ENCODE data around the gene FAM168A.
"Not testable (repeated sequence)": the region's sequence is repeated elsewhere in the genome, so short reads cannot be mapped to it uniquely, and the experiment has no call there.

Gene FAM168A

DNA sequence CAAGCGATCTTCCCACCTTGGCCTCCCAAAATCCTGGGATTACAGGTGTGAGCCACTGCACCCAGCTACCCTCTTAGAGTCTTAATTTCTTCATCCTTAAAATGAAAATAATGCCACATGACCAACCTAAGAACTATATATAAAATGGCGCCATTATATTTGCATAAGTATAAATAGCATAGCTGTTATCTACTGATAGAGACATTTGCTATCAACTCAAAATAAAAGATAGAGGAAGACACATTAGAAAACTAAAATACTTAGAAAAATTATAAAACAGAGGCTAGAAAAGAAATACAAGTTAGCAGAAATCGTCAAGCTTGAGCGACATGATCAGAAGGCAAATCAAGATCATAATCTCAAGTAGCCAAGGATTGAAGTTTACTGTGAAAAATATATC lies 6.2 kb downstream of the FAM168A start:
- no peaks in the 10 kb centered on the region for H3K27me3 ChIP-seq (ENCODE audit: insufficient read depth, low read length)
- H3K36me3 ChIP-seq (ENCODE audit: insufficient read depth, low read depth, low read length) = no peaks in the 10 kb centered on the region
- no peak overlapping the region for H3K27ac ChIP-seq (ENCODE audit: low read length)
- H3K4me3 ChIP-seq (ENCODE audit: low read length) = no peak overlapping the region
- H3K9me3 ChIP-seq (ENCODE audit: insufficient read depth, low read depth, low read length) = no peaks in the 10 kb centered on the region
- no peak overlapping the region for H3K9ac ChIP-seq (ENCODE audit: low read depth, low read length)
- H3K4me1 ChIP-seq (ENCODE audit: insufficient read depth, low read length) = peaks cover 9% of the 10 kb centered on the region

DNA sequence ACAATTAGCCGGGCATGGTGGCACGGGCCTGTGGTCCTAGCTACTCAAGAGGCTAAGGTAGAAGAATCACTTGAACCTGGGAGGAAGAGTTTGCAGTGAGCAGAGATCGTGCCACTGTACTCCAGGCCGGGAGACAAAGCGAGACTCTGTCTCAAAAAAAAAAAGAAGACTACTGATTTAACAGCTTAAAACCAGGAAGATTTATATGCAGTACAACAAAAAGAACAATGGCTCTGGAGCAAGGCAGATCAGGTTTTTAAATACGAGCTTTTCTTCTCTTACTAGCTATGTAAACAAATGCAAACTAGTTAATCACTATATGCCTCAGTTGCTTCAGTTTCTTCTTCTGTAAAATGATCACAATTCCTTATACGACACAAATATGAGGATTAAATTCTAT lies 6.9 kb downstream of the FAM168A start:
- Histone ChIP-seq H3K4me1 (ENCODE audit: insufficient read depth, low read length) (peaks cover 6% of the 10 kb centered on the region), H3K27me3 (ENCODE audit: insufficient read depth, low read length) (no peaks in the 10 kb centered on the region), H3K4me3 (ENCODE audit: low read length) (no peak overlapping the region), H3K9me3 (ENCODE audit: insufficient read depth, low read depth, low read length) (no peaks in the 10 kb centered on the region), H3K27ac (ENCODE audit: low read length) (no peak overlapping the region), H3K9ac (ENCODE audit: low read depth, low read length) (no peak overlapping the region; the same call in 1 of the 2 replicates), H3K36me3 (ENCODE audit: insufficient read depth, low read depth, low read length) (no peaks in the 10 kb centered on the region)

DNA sequence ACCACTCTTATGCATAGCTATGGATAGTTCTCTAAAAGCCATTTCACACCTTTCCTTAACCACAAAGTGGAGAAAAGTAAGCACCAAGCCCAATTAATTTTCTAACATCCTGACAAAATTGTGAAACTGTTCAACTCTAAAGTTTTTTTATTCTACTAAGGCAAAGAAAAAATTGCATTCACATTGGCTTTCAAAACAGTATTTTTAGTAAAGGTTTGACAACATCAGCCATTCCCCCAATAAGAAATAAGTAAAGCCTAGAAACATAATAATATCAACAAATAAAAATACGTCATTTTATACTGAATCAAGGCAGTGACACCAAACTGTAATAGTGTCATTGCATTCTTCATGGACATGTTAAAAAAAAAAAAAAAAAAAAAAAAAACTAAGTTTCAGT lies 11.1 kb downstream of the FAM168A start:
- Histone ChIP-seq H3K36me3 (ENCODE audit: insufficient read depth, low read depth, low read length) (no peaks in the 10 kb centered on the region), H3K4me3 (ENCODE audit: low read length) (no peak overlapping the region), H3K4me1 (ENCODE audit: insufficient read depth, low read length) (peaks cover 6% of the 10 kb centered on the region), H3K27ac (ENCODE audit: low read length) (no peak overlapping the region), H3K9me3 (ENCODE audit: insufficient read depth, low read depth, low read length) (no peaks in the 10 kb centered on the region), H3K9ac (ENCODE audit: low read depth, low read length) (no peak overlapping the region), H3K27me3 (ENCODE audit: insufficient read depth, low read length) (no peaks in the 10 kb centered on the region)

DNA sequence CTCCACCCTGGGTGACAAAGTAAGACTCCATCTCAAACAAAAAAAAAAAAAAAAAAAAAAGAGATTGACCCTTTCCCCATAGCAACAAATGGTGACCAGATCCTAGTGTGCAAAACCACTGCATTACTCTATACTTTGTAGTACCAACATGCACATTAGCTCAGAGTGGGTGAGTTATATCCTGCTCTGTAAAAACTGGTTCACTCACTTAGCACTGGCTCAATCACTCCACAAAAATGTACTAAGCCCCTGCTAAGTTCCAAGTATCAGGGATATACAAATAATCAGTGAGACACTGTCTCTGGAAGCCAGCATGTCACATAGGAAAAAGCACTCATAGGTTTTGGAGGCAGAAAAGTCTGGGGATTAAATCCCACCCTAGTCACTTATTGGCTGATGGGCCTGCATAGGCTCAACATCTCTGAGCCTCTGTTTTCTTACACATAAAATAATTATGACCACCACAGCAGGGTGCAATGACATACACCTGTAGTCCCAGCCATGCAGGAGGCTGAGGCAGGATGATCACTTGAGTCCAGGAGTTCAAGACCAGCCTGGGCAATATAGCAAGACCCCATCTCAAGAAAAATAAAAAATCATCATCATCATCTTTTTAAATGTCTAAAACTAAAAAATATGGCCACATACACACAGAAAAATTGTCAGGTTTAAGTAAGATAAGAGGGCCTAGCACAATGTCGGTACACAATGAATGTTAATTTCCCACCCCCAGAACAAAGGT lies 11.9 kb downstream of the FAM168A start:
- Histone ChIP-seq H3K27me3 (ENCODE audit: insufficient read depth, low read length) (no peaks in the 10 kb centered on the region), H3K9ac (ENCODE audit: low read depth, low read length) (no peak overlapping the region), H3K9me3 (ENCODE audit: insufficient read depth, low read depth, low read length) (no peaks in the 10 kb centered on the region), H3K36me3 (ENCODE audit: insufficient read depth, low read depth, low read length) (no peaks in the 10 kb centered on the region), H3K4me3 (ENCODE audit: low read length) (no peak overlapping the region), H3K4me1 (ENCODE audit: insufficient read depth, low read length) (peaks cover 2% of the 10 kb centered on the region; the same call in 1 of the 2 replicates), H3K27ac (ENCODE audit: low read length) (no peak overlapping the region)

DNA sequence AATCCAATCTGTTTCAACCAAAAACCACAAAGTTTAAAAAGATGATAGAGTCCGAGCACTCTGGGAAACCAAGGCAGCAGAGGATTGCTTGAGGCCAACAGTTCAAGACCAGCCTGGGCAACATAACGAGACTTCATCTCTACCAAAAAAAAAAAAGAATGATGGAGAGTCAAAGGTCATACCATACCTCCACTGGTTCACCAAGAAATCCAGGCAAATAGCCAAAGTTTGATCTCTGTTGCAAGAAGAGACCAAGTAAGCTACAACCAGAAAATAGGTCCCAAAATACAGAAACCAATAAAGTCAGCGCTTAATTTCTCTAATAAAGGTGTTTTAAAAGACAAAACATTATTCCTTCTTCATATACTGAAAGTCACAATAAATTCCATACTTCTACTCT lies 13.1 kb downstream of the FAM168A start:
- H3K27ac ChIP-seq (ENCODE audit: low read length) = no peak overlapping the region
- no peak overlapping the region for H3K4me3 ChIP-seq (ENCODE audit: low read length)
- no peaks in the 10 kb centered on the region for H3K4me1 ChIP-seq (ENCODE audit: insufficient read depth, low read length)
- H3K9ac ChIP-seq (ENCODE audit: low read depth, low read length) = no peak overlapping the region
- no peaks in the 10 kb centered on the region for H3K27me3 ChIP-seq (ENCODE audit: insufficient read depth, low read length)
- H3K9me3 ChIP-seq (ENCODE audit: insufficient read depth, low read depth, low read length) = no peaks in the 10 kb centered on the region
- no peaks in the 10 kb centered on the region for H3K36me3 ChIP-seq (ENCODE audit: insufficient read depth, low read depth, low read length)

DNA sequence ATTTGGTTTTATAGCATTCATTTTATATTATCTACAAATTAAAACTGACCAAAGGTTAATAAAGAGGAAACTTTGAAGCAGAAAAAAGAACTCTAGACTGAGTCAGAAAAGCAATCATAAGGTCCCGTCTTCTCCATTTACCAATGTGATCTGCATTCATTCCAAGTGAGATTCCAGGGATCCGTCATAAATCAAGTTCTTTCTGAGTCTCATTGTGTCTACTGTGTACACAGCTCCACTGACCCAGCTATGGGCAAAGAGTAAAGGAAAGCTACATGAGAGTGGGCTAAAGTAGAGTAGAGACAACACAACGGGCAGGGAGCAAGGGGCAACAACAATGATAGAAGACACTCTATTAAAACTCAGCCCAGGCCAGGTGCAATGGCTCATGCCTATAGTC lies 15.3 kb downstream of the FAM168A start:
- Histone ChIP-seq H3K4me1 (ENCODE audit: insufficient read depth, low read length) (peaks cover 5% of the 10 kb centered on the region; the same call in 1 of the 2 replicates), H3K9ac (ENCODE audit: low read depth, low read length) (no peak overlapping the region)

DNA sequence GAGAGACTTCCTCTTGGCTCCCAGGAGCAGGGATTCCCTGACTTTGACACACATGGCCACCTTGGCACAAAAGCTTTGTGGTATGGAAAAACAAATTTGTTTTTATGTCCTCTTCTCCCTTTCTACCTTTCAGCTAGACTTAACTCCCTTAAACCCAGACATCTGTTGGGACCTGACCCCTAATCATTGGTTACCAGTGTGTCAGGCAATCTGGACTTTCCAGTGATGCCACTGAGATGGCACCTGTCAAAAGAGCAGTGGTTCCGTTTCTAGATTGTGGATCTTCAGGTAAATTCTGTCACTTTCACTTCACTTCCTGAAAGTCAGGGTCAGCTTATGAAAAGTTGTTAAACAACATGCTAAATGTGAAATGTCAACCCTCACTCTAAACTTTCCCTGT lies 17.2 kb downstream of the FAM168A start:
- H3K9me3 ChIP-seq (ENCODE audit: insufficient read depth, low read depth, low read length); H3K4me3 ChIP-seq (ENCODE audit: low read length); H3K27me3 ChIP-seq (ENCODE audit: insufficient read depth, low read length); H3K36me3 ChIP-seq (ENCODE audit: insufficient read depth, low read depth, low read length); H3K4me1 ChIP-seq (ENCODE audit: insufficient read depth, low read length); H3K27ac ChIP-seq (ENCODE audit: low read length); H3K9ac ChIP-seq (ENCODE audit: low read depth, low read length): not testable (repeated sequence)

More for the DNA sequence above, 15.3 kb downstream of the FAM168A start:
- no peak overlapping the region for H3K27ac ChIP-seq (ENCODE audit: low read length)
- no peaks in the 10 kb centered on the region for H3K9me3 ChIP-seq (ENCODE audit: insufficient read depth, low read depth, low read length)
- H3K36me3 ChIP-seq (ENCODE audit: insufficient read depth, low read depth, low read length) = no peaks in the 10 kb centered on the region
- H3K27me3 ChIP-seq (ENCODE audit: insufficient read depth, low read length) = no peaks in the 10 kb centered on the region
- no peak overlapping the region for H3K4me3 ChIP-seq (ENCODE audit: low read length)

DNA sequence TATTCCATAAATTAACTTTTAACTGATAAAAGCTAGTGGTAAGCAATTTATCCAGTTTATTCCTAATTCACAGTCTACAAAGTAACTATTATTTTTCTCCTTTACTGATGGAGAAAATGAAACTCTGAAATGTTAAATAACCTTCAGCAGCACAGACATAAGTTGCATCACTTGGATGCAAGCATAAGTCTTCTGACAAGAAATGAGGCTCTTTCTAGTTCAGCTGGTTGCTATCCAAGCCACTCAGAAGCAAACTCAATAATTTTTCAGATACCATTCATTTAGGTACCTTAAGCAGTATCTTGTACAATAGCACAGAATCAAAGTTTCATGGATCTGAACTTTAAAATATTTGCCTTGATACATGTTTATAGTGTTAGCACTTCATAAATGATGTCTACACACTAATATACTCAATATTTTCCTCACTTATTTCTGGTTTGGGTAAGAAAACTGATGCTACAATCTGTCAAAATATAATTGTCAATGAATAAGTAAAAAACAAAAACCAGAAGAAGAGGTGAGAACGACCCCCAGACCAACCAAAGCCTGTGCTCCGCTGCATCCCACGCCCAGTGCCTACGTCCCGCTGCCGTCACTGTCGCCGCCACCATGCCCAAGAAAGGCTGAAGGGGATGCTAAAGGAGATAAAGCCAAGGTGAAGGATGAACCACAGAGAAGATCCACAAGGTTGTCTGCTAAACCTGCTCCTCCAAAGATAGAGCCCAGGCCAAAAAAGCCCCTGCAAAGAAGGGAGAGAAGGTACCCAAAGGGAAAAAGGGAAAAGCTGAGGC lies 18.1 kb downstream of the FAM168A start:
- Histone ChIP-seq H3K27ac (ENCODE audit: low read length) (no peak overlapping the region), H3K9me3 (ENCODE audit: insufficient read depth, low read depth, low read length) (no peaks in the 10 kb centered on the region), H3K4me1 (ENCODE audit: insufficient read depth, low read length) (peaks cover 8% of the 10 kb centered on the region; the same call in 1 of the 2 replicates), H3K27me3 (ENCODE audit: insufficient read depth, low read length) (no peaks in the 10 kb centered on the region), H3K4me3 (ENCODE audit: low read length) (no peak overlapping the region), H3K9ac (ENCODE audit: low read depth, low read length) (no peak overlapping the region), H3K36me3 (ENCODE audit: insufficient read depth, low read depth, low read length) (no peaks in the 10 kb centered on the region)

DNA sequence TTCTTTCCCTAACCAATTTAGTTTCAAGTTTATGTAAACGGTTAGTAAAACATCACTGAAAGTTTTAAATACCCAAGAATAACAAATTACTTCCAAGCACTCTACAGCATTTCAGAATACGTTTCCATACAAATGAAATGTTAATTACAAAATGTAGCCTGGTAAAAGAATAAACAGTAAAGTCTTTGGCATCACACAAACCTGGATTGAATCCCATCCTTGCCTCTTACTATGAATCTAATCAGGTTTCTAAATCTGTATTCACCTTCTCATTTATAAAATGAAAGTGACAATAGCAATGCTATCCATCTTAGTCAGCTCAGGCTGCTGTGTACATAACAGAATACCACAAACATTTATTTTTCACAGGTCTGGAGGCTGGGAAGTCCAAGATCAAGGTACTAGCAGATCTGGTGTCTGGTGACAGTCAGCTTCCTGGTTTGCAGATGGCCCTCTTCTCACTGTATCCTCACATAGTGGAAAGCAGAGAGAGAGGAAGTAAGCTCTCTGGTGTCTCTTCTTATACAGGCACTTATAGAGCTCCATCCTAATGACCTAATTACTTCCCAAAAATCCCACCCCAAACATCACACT lies 19.2 kb downstream of the FAM168A start:
- Histone ChIP-seq H3K9ac (ENCODE audit: low read depth, low read length) (no peak overlapping the region), H3K4me3 (ENCODE audit: low read length) (no peak overlapping the region), H3K9me3 (ENCODE audit: insufficient read depth, low read depth, low read length) (no peaks in the 10 kb centered on the region), H3K27me3 (ENCODE audit: insufficient read depth, low read length) (no peaks in the 10 kb centered on the region), H3K4me1 (ENCODE audit: insufficient read depth, low read length) (peaks cover 8% of the 10 kb centered on the region; the same call in 1 of the 2 replicates), H3K27ac (ENCODE audit: low read length) (no peak overlapping the region), H3K36me3 (ENCODE audit: insufficient read depth, low read depth, low read length) (no peaks in the 10 kb centered on the region)

DNA sequence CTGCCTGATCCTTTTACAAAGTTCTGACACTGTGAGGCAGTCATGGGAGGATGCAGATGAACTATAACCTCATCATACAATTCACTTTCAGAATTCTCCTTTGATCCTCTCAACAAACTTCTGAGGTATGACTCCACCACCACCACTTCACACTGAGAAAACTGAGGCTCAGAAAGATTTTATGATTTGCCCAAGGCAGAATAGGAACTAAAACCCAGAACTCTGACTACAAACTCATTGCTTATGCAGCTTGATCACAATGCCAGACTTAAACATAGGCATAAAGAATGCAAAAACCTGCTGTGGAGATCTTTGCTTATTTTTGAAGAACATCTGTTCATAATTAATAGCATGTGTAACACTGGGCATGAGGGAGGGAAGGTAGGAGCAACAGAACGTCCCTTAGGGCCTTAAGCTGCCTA lies 20.4 kb downstream of the FAM168A start:
- Histone ChIP-seq H3K9ac (ENCODE audit: low read depth, low read length) (no peak overlapping the region), H3K9me3 (ENCODE audit: insufficient read depth, low read depth, low read length) (no peaks in the 10 kb centered on the region), H3K36me3 (ENCODE audit: insufficient read depth, low read depth, low read length) (0 out of 2 replicates have a peak, but pooled peaks cover 3% of the 10 kb centered on the region), H3K4me1 (ENCODE audit: insufficient read depth, low read length) (peaks cover 8% of the 10 kb centered on the region; the same call in 1 of the 2 replicates), H3K27me3 (ENCODE audit: insufficient read depth, low read length) (no peaks in the 10 kb centered on the region), H3K27ac (ENCODE audit: low read length) (no peak overlapping the region), H3K4me3 (ENCODE audit: low read length) (no peak overlapping the region)

DNA sequence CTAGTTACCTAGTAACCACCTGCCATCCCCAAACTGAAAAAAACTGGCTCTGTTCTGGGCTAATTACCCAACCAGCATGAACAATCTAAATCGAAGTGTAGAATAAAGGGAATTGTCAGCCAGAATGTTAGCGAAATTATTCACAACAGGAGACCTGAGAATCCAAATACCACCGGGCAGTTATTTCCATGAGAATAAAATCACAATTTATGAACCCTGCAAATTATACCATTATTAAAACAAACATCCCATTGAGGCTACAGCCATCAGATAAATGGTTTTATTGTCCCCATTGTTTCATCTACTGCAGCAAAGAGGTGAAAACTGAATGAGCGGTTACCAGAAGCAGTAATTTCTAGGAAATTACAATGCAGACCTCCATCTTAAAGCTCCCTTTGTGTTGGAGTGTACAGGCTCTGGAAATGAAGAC lies 21.7 kb downstream of the FAM168A start:
- Histone ChIP-seq H3K27me3 (ENCODE audit: insufficient read depth, low read length) (no peaks in the 10 kb centered on the region), H3K9ac (ENCODE audit: low read depth, low read length) (no peak overlapping the region), H3K4me1 (ENCODE audit: insufficient read depth, low read length) (peaks cover 8% of the 10 kb centered on the region; the same call in 1 of the 2 replicates), H3K9me3 (ENCODE audit: insufficient read depth, low read depth, low read length) (no peaks in the 10 kb centered on the region), H3K4me3 (ENCODE audit: low read length) (no peak overlapping the region), H3K36me3 (ENCODE audit: insufficient read depth, low read depth, low read length) (0 out of 2 replicates have a peak, but pooled peaks cover 3% of the 10 kb centered on the region), H3K27ac (ENCODE audit: low read length) (no peak overlapping the region)
